NCI-H2196 treated with DMSO at 0.1 percent for 48 hours (cell line): ENCODE measurements around the gene RAB39B.
"Not testable (repeated sequence)": the region's sequence is repeated elsewhere in the genome, so short reads cannot be mapped to it uniquely, and the experiment has no call there.

Experiments used
- DNase-seq: peaks from one replicate; lab custom pipeline; 2025; ENCODE audit not compliant: unreplicated experiment; lab: John Stamatoyannopoulos, UW

The RAB39B gene

DNA sequence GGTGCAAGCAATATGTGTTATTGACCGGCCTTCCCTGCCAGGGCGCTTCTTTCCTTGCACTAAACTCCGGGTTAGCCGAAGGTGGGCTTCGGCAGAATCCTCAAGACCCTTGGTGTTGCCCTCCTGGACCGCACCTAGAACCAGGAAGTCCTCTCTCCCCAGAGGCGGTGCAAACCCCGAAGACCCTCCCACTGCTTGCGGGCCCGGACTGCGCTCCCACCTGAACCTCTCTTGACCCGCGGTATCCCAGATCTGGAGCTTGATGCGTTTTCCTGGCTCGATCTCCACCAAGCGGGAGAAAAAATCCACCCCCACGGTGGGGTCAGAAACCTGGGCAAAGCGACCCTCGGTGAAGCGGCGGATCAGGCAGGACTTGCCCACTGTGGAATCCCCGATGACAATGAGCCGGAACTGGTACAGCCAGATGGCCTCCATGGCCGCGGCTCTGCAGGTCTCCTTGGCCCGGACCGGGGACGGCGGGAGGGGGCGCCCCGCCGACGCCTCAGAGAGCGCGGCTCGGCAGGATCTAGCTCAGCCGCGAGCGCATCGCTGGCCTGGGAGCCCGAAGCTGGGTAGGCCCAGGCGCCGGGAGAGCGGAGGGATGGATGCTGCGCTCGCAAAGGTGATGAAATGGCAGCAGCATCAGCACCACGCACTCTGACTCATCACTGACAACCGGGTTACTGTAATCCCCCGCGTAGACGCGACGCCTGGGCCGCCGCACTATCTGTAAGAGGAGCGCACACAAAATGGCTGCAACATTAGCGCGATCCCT lies at the start of gene RAB39B:
Gene RAB39B, minus strand, starts transcription at position 638 of the 775 bp plus-strand sequence. Its CDS starts 203 bp downstream, at position 435.
- DNase-seq: peak; percentile 34

GRCh38 chrX:155313766-155314165 lies 49.5 kb upstream of the RAB39B start:
- no peak for DNase-seq

- DNase-seq: no peak
Observed at GRCh38 chrX:155293771-155294170, 29.5 kb upstream of the RAB39B start.

- DNase-seq: no peak
Observed at GRCh38 chrX:155279873-155280272, 15.6 kb upstream of the RAB39B start.

DNA sequence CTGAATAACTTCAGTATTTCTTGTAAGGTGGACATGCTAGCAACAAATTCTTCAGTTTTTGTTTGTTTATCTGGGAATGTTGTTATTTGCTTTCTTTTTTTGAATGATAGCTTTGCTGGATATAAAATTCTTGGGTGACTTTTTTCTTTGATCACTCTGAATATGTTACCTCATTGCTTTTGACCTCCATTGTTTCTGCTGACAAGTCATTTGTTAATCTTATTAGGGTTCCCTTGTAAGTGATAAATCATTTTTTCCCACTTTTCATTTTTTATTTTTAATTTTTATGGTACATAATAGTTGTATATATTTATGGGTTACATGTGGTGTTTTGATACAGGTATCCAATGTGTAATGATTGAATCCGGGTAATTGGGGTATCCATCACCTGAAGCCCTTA lies 6.7 kb upstream of the RAB39B start:
- DNase-seq: no peak

DNA sequence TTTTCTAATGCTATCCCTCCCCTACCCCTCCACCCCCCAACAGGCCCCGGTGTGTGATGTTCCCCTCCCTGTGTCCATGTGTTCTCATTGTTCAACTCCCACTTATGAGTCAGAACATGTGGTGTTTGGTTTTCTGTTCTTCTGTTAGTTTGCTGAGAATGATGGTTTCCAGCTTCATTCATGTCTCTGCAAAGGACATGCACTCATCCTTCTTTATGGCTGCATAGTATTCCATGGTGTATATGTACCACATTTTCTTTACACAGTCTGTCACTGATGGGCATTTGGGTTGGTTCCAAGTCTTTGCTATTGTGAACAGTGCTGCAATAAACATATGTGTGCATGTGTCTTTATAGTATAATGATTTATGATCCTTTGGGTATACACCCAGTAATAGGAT lies 3.7 kb upstream of the RAB39B start:
- not testable (repeated sequence) for DNase-seq

DNA sequence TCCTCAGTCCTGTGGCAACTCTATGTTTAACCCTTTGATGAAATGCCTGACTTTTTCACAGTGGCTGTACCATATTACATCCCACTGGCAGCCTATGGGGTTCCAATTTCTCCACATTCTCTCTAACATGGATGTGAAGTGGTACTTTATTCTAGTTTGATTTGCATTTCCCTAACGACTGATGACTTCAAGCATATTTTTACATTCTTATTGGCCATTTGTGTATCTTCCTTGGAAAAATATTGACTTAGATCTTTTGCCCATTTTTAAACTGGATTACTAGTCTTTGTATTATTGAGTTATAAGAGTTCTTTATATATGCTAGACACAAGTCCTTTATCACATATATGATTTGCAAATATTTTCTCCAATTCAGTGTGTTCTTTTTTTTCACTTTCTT lies 2.1 kb upstream of the RAB39B start:
- no peak for DNase-seq

DNA sequence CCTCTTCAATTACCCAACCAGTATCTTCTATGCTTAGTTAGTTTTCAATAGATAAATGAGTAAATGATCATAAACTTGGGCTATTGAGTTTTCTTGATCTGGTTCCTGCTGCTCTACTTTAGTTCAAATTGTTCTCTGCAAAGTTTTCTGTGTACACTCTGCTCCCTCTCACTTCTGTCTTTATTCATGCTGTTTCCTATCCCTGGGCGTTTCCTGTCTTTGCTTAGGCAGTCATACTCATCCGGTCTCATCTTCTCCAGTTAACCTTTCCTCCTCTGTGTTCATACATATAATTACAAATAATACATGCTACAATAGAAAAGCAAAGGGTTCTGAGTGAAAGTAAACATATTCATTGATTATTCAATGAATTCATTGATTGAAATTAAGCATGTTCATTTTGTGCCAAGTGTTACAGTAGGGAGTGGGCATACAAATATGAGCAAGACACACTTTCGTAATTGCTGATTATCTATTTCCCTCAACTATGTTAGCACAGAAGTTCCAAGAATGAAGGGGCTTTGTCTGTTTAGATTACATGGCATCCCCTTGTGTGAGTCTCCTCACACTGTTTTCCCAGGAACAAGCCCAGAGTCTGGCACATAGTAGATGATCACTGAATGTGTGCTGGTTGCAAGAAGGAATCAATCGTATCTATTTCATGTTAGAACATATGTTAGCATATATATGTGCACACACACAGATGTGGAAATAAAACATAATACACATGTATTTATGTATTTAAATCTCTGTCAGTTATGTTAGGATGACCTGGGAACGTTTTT lies 1.1 kb downstream of the RAB39B start:
- no peak for DNase-seq

- DNase-seq: no peak
Observed at GRCh38 chrX:155259752-155260151, 4.5 kb downstream of the RAB39B start.

DNA sequence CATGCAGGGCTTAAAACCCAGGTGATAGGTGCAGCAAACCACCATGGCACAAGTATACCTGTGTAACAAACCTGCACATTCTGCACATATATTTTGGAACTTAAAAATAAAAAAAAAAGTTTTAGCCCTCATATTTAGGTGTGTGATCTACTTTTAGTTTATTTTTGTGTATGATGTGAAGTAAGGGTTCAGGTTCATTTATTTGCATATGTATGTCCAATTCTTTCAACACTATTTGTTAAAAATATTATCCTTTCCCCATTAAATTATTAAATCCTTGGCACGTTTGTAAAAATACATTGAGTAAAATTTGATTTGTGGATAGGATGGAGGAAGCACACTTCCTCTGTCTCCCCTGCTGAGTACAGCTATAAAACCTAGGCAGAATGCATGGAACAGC lies 12.9 kb downstream of the RAB39B start:
- no peak for DNase-seq

GRCh38 chrX:155247497-155247896 lies 16.8 kb downstream of the RAB39B start:
- no peak for DNase-seq

DNA sequence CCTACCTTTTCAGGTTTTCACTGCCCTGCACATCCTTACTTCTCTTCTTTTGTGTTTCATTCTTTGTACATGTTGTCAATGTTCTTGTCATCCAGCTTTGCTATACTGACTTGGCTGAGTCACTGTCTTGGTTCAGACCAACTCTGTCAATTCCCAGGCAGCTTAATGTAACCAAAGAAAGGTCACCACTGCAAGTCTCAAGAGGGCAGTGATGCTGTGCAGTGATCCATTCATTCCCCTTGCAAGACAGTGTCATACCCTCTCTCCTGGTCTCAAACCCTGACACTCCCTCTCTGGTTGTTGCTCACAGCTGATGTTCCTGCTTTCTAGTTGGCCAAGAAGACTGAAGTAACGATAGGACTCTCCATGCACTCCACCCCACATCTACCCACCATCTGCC lies 17.5 kb downstream of the RAB39B start:
- DNase-seq: no peak

GRCh38 chrX:155242300-155242699 lies 22.0 kb downstream of the RAB39B start:
- no peak for DNase-seq

DNA sequence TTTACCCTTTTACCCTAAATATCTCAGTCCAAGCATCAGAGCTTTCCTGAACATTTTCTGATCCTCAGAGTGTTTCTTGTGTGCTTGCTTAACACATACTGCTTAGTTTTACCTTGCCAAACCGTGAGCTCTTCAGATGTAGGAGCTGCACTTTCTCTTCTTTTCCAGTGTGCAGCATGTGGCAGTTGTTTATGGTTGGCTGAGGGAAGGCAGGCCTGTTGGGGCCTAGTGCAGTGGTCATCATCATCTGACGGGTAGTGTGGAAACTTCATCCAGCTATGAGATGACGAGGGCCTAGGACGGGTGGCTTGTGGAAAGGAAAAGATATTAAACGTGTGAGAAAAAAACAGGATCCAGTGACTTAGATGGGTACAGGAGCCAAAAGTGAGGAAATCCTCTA lies 26.6 kb downstream of the RAB39B start:
- no peak for DNase-seq

GRCh38 chrX:155235891-155236290 lies 28.4 kb downstream of the RAB39B start:
- no peak for DNase-seq

GRCh38 chrX:155231163-155231562 lies 33.1 kb downstream of the RAB39B start:
- DNase-seq: no peak

- DNase-seq: no peak
Observed at GRCh38 chrX:155225774-155226173, 38.5 kb downstream of the RAB39B start.

DNA sequence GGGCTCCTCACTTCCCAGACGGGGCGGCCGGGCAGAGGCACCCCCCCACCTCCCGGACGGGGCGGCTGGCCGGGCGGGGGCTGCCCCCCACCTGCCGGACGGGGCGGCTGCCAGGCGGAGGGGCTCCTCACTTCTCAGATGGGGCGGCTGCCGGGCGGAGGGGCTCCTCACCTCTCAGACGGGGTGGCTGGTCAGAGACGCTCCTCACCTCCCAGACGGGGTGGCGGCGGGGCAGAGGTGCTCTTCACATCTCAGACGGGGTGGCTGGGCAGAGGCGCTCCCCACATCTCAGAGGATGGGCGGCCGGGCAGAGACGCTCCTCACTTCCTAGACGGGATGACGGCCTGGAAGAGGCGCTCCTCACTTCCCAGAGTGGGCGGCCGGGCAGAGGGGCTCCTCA lies 40.5 kb downstream of the RAB39B start:
- DNase-seq: not testable (repeated sequence)

- DNase-seq: no peak
Observed at GRCh38 chrX:155221351-155221750, 42.9 kb downstream of the RAB39B start.

- DNase-seq: no peak
Observed at GRCh38 chrX:155218777-155219176, 45.5 kb downstream of the RAB39B start.

DNA sequence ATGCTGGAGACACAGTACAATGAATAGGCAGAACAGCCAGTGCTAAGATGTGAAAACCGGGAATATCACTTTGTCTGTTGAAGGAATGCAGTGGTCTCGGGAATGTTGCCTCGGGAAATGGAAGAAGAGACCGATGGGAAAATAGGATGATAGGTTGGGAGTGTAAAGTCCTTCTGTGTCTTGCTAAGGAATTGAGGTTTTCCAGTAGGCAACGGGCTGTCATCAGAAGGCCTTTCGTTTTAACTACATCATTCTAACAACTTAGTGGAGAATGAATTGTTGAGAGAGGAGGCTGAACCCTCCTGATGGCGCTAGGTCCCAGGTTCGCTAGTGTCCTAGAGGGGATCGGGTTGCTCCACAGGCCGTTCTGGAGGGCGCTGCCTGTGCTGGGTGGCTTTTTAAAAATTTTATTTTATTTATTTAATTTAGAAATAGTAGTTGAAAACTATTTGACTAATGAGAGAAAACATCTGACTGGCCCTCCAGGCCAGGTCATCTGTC lies 47.3 kb downstream of the RAB39B start:
- DNase-seq: no peak
